OCI-LY3 (cell line): ENCODE measurements around the gene OGFOD2.

Experiments
- CTCF ChIP-seq: fragments of 200-600, 300-600 bp; sonication (generic); IDR thresholded peaks from 2 replicates; pipeline ENCODE4 v1.5.1; 2014; ENCODE audit warnings: antibody characterized with exemption, low read length, low read depth
- EZH2phosphoT487 ChIP-seq: fragments of 200-600 bp; shearing (Covaris generic); IDR thresholded peaks from 2 replicates; pipeline ENCODE4 v1.6.1; 2018; ENCODE audit warnings: antibody characterized with exemption, mixed run types, low read depth

GRCh38 chr12:122998316-122998715, 23.3 kb downstream of the OGFOD2 start:
- no peak for TF ChIP-seq EZH2phosphoT487
- no peak for TF ChIP-seq CTCF
